Endodermal cell (in vitro differentiated cells): ENCODE results near the gene ANKRD6. TPM values are rescaled to one million over a fixed set of nuclear protein-coding genes. Genes with fewer than 3 reads are reported as not detected.

ENCODE experiments used
- DNase-seq: peaks from one replicate; pipeline ENCODE4 v3.0.0-alpha.2; 2017
- H3K27ac ChIP-seq: 2 replicates; pipeline ENCODE4 v1.5.1; 2013; ENCODE audit warnings: mild to moderate bottlenecking, low read depth, low read length, moderate library complexity
- H3K27me3 ChIP-seq: 2 replicates; pipeline ENCODE4 v1.6.1; 2013; ENCODE audit warnings: mild to moderate bottlenecking, low read length, moderate library complexity; ENCODE audit not compliant: insufficient read depth, control insufficient read depth, poor library complexity, severe bottlenecking
- H3K36me3 ChIP-seq: 2 replicates; pipeline ENCODE4 v1.7.0; 2013; ENCODE audit warnings: mild to moderate bottlenecking, low read length, moderate library complexity; ENCODE audit not compliant: control insufficient read depth, insufficient read depth
- H3K4me1 ChIP-seq: one replicate; pipeline ENCODE4 v1.7.0; 2013; ENCODE audit warnings: low read length; ENCODE audit not compliant: control insufficient read depth, insufficient read depth
- H3K4me3 ChIP-seq: 2 replicates; pipeline ENCODE4 v1.5.1; 2013; ENCODE audit warnings: mild to moderate bottlenecking, low read length, moderate library complexity
- H3K9ac ChIP-seq: 2 replicates; pipeline ENCODE4 v1.6.1; 2013; ENCODE audit warnings: mild to moderate bottlenecking, low read length, moderate library complexity; ENCODE audit not compliant: poor library complexity, severe bottlenecking; ENCODE audit errors: extremely low read depth
- H3K9me3 ChIP-seq: 2 replicates; pipeline ENCODE4 v1.6.1; 2013; ENCODE audit warnings: mild to moderate bottlenecking, low read length, moderate library complexity; ENCODE audit not compliant: control insufficient read depth
- H3K27ac Mint-ChIP-seq: 2 replicates; pipeline ENCODE4 v1.8.0; 2020; ENCODE audit warnings: mixed read lengths
- H3K27me3 Mint-ChIP-seq: 2 replicates; pipeline ENCODE4 v1.8.0; 2021; ENCODE audit warnings: mild to moderate bottlenecking, mixed read lengths; ENCODE audit not compliant: insufficient read depth
- H3K36me3 Mint-ChIP-seq: 2 replicates; pipeline ENCODE4 v1.8.0; 2020; ENCODE audit warnings: low read depth, mixed read lengths
- H3K4me1 Mint-ChIP-seq: 2 replicates; pipeline ENCODE4 v1.8.0; 2020; ENCODE audit warnings: mixed read lengths
- H3K4me3 Mint-ChIP-seq: 2 replicates; pipeline ENCODE4 v1.8.0; 2020; ENCODE audit warnings: mild to moderate bottlenecking, moderate library complexity, mixed read lengths
- H3K9me3 Mint-ChIP-seq: 2 replicates; pipeline ENCODE4 v1.8.0; 2020; ENCODE audit warnings: mild to moderate bottlenecking, mixed read lengths
- WGBS, 2 experiments: methylation state at CpG; one replicate each; pipeline versions ENCODE4 v1.1.5 to v1.1.7; 2013; ENCODE audit warnings: missing lambda C conversion rate in 2 of 2, mixed read lengths in 1 of 2; ENCODE audit not compliant: insufficient coverage in 1 of 2, insufficient read length in 1 of 2; 5-methylcytosine and 5-hydroxymethylcytosine counted together
- total RNA-seq, 2 donors: library from RNA; stranded (reverse); fragmentation: NEBNext Ultra II Directional in 1 of 2; extraction: Animal tissue kit (Norgen Biotek cat#: 25700) in 1 of 2; gene quantifications; 2 replicates in 1 of 2; 3 replicates in 1 of 2; pipeline ENCODE4 v1.2.1, GENCODE V29; 2021
- TF ChIP-seq, protein P1 (sequence below): fragments of 200-600 bp; sonication (generic); conservative IDR thresholded peaks from 2 replicates; pipeline ENCODE4 v1.5.0; 2021; ENCODE audit warnings: antibody characterized with exemption, mild to moderate bottlenecking

ANKRD6 gene
- total RNA-seq, 2 donors from 2014 or later, result 88.7 to 110 TPM

DNA sequence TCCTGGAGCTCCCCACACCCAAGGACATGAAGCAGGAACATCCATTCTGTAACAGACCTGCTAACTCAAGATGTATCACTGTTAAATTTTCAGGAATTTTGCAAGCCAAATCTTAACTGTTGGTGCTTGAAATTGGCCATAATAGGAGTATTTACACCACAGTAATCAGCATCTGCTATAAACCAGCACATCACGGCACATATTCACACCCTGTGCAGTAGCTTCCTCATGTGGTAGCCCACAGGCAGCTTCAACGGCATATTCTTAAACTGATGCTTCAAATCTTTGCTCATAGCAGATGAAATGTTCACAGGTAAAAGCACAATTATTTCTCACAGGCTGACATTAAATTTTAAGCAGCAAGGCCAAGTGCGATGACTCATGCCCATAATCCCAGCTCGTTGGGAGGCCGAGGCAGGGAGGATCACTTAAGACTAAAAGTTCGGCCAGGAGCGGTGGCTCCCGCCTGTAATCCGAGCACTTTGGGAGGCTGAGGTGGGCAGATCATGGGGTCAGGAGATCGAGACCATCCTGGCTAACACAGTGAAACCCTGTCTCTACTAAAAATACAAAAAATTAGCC, 249.1 kb downstream of the ANKRD6 start:
- peaks cover 92% of the 10 kb centered on the region for H3K36me3 ChIP-seq

DNA sequence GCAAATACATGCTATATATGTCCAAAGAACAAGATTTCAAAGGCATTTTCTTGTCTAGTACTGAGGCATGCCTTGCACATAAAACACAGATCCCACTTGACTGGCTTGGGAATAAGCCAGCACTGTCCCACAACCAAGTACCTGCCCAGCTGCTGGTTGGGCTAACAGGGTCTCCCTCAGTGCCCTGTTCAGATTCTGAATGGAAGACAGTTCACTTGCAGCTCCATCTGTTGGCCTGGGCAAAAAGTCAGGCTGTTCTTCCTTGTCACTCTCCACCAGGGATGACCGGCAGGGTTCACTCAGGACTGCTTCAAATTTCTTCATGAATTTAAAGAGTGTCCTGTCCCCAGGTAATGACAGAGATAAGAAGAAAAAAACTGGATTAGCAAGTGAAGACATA, 250.0 kb downstream of the ANKRD6 start:
- no peak overlapping the region for H3K27ac ChIP-seq
- Mint-ChIP-seq H3K9me3 (no peaks in the 10 kb centered on the region), H3K36me3 (peaks cover 87% of the 10 kb centered on the region), H3K4me1 (peaks cover 18% of the 10 kb centered on the region), H3K27ac (no peak overlapping the region), H3K27me3 (no peaks in the 10 kb centered on the region), H3K4me3 (no peak overlapping the region)
- WGBS, 2 experiments, result 100% methylated on average over 1 of the region's 1 CpG; no CpG with 5 or more reads in 1 of the 2 experiments
- H3K36me3 ChIP-seq, result peaks cover 92% of the 10 kb centered on the region
- no peaks in the 10 kb centered on the region for H3K9me3 ChIP-seq
- H3K4me1 ChIP-seq, result no peaks in the 10 kb centered on the region
- no peak overlapping the region for H3K9ac ChIP-seq
- no peak overlapping the region for H3K4me3 ChIP-seq
- no peak for DNase-seq
- TF ChIP-seq, protein P1, sequence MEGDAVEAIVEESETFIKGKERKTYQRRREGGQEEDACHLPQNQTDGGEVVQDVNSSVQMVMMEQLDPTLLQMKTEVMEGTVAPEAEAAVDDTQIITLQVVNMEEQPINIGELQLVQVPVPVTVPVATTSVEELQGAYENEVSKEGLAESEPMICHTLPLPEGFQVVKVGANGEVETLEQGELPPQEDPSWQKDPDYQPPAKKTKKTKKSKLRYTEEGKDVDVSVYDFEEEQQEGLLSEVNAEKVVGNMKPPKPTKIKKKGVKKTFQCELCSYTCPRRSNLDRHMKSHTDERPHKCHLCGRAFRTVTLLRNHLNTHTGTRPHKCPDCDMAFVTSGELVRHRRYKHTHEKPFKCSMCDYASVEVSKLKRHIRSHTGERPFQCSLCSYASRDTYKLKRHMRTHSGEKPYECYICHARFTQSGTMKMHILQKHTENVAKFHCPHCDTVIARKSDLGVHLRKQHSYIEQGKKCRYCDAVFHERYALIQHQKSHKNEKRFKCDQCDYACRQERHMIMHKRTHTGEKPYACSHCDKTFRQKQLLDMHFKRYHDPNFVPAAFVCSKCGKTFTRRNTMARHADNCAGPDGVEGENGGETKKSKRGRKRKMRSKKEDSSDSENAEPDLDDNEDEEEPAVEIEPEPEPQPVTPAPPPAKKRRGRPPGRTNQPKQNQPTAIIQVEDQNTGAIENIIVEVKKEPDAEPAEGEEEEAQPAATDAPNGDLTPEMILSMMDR, result peak; percentile 18
- H3K27me3 ChIP-seq, result no peaks in the 10 kb centered on the region

More for the DNA sequence above, 249.1 kb downstream of the ANKRD6 start:
- peaks cover 86% of the 10 kb centered on the region for H3K36me3 Mint-ChIP-seq
- peaks cover 18% of the 10 kb centered on the region for H3K4me1 Mint-ChIP-seq
- H3K9me3 Mint-ChIP-seq, result no peaks in the 10 kb centered on the region
- no peak for DNase-seq
- no peaks in the 10 kb centered on the region for H3K27me3 Mint-ChIP-seq
- TF ChIP-seq, protein P1, result no peak
- no peak overlapping the region for H3K4me3 Mint-ChIP-seq
- Histone ChIP-seq H3K9ac (no peak overlapping the region), H3K27me3 (no peaks in the 10 kb centered on the region), H3K27ac (no peak overlapping the region), H3K4me3 (no peak overlapping the region), H3K9me3 (no peaks in the 10 kb centered on the region), H3K4me1 (no peaks in the 10 kb centered on the region)
- peak overlapping the region; percentile 30 for H3K27ac Mint-ChIP-seq
- WGBS, 2 experiments, result 96 to 97% methylated on average over 8 to 9 of the region's 10 CpGs

Other genes starting within 250 kb of the ANKRD6 start
- under 1 TPM in 1 of 2 donors, not detected in 1; 0.46 TPM for gene GABRR1, start 215.8 kb upstream of the ANKRD6 start, total RNA-seq
- gene GABRR2, start 117.9 kb upstream of the ANKRD6 start, total RNA-seq, result under 1 TPM; 0.15 to 0.27 TPM
- gene UBE2J1, start 80.4 kb upstream of the ANKRD6 start, total RNA-seq, result 10 to 100 TPM; 20.1 to 21.9 TPM
- gene RRAGD, start 20.9 kb upstream of the ANKRD6 start, total RNA-seq, result 1 to 10 TPM in 1 of 2 donors, under 1 TPM in 1; 0.95 to 2.0 TPM
- gene LYRM2, start 205.6 kb downstream of the ANKRD6 start, total RNA-seq, result 10 to 100 TPM; 20.4 to 21.9 TPM